ENCODE measurements around the gene C20orf204. TPM values are rescaled to one million over a fixed set of nuclear protein-coding genes. Genes with fewer than 3 reads are reported as not detected.

The C20orf204 gene
- total and polyA plus RNA-seq, 2 of the 8 experiments (the other 6 are each of a cell fraction or from before 2014, with no cell fraction given), result 0.39 to 0.52 TPM

DNA sequence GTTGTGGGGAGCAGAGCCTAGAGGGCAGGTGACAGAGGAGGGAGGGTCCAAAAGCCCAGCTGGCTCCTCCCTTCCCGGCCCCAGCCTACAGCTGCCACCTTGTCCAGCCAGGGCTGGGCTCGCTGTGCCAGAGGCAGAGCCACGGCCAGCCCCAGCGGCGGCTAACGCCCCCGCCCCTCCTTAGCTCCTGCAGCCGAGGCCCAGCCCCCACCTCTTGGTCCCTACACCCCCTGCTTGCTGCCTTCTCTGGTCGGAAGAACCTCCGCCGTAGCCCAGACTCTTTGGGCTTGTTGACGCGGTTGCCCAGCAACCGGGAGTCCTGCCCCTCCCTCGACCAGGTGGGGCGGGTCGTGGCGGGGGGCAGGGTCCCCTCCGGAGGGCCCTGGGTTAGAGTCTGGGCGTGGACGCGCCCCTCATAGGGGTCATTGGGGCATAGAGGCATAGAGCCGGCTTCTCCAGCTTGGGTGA lies 48.7 kb downstream of the C20orf204 start:
- Histone ChIP-seq H2BK12ac (ENCODE audit: low read depth, low read length) (no peak overlapping the region), H3K27ac (ENCODE audit: low read depth, low read length) (no peak overlapping the region), H2AK5ac (ENCODE audit: low read depth, low read length) (no peak overlapping the region), H4K5ac (ENCODE audit: insufficient read length, low read depth, low read length) (no peak overlapping the region), H3K23me2 (ENCODE audit: low read depth, low read length) (peaks cover 17% of the 10 kb centered on the region; the same call in 1 of the 2 replicates), H4K91ac (replicated peaks; ENCODE audit: insufficient read length, low read length) (no peak overlapping the region), H3K4me2 (ENCODE audit: insufficient read depth in 1 of 2, low read depth in 2 of 2, low read length in 2 of 2) (peak overlapping the region; percentile 88 to 98), H2BK15ac (ENCODE audit: low read length) (no peak overlapping the region), H2AFZ (ENCODE audit: low read length) (0 out of 2 replicates have a peak overlapping the region, but pooled peaks have one; percentile 14), H3K79me2 (ENCODE audit: control insufficient read depth in 1 of 2, insufficient read depth in 2 of 2, low read length in 2 of 2) (no peaks in the 10 kb centered on the region), H4K8ac (ENCODE audit: extremely low read depth, insufficient read depth, low read length) (peak overlapping the region; percentile 31; the same call in 1 of the 2 replicates), H4K20me1 (replicated peaks in 1 of 2; ENCODE audit: control insufficient read depth in 1 of 2, insufficient read depth in 2 of 2, low read length in 2 of 2) (peaks cover 1 to 2% of the 10 kb centered on the region in 2 experiments), H3K14ac (ENCODE audit: insufficient read length) (no peak overlapping the region), H3K23ac (ENCODE audit: insufficient read length) (no peak overlapping the region), H3K4me3 (ENCODE audit: extremely low read depth in 1 of 4, insufficient read depth in 2 of 4, low read depth in 3 of 4, low read length in 4 of 4) (peak overlapping the region; percentile 42 to 73 (median 52)), H3K18ac (ENCODE audit: extremely low read depth, low read length) (no peak overlapping the region), H3K9me3 (ENCODE audit: insufficient read depth in 2 of 2, low read depth in 1 of 2, low read length in 1 of 2) (no peaks in the 10 kb centered on the region), H2BK20ac (ENCODE audit: low read length) (no peak overlapping the region), H3K4ac (replicated peaks; ENCODE audit: insufficient read length, low read depth, low read length) (no peak overlapping the region), H2BK120ac (replicated peaks; ENCODE audit: low read depth, low read length) (no peak overlapping the region), H2BK5ac (ENCODE audit: low read depth, low read length) (no peak overlapping the region), H3K56ac (replicated peaks; ENCODE audit: insufficient read length, low read depth, low read length) (no peak overlapping the region), H3K4me1 (replicated peaks in 1 of 4; ENCODE audit: control insufficient read depth in 3 of 4, insufficient read depth in 4 of 4, low read length in 3 of 4) (peaks cover 0 to 24% (median 13%) of the 10 kb centered on the region in 4 experiments; a peak in 6 of 7 replicates), H3K79me1 (ENCODE audit: low read depth, low read length) (no peaks in the 10 kb centered on the region), H3K9ac (replicated peaks in 1 of 4; ENCODE audit: extremely low read depth in 1 of 4, low read depth in 3 of 4, low read length in 3 of 4) (no peak overlapping the region), H3K36me3 (ENCODE audit: control insufficient read depth in 2 of 4, insufficient read depth in 4 of 4, low read length in 3 of 4) (no peaks in the 10 kb centered on the region), H3K27me3 (replicated peaks in 1 of 4; ENCODE audit: control insufficient read depth in 3 of 4, extremely low read depth in 1 of 4, insufficient read depth in 3 of 4, low read length in 3 of 4) (peaks cover 6 to 57% (median 42%) of the 10 kb centered on the region in 4 experiments)
- 11% methylated on average over 23 of the region's 23 CpGs; no CpG with 5 or more reads in 1 of the 2 experiments for WGBS, 2 experiments (ENCODE audit: extremely low coverage in 1 of 2, insufficient coverage in 1 of 2, insufficient read length in 1 of 2, insufficient replicate concordance in 2 of 2, low coverage in 1 of 2, low lambda C conversion rate in 2 of 2, missing lambda C conversion rate in 1 of 2)
- no peak for TF ChIP-seq GABPA (IDR thresholded peaks at IDR 0.05; ENCODE audit: borderline replicate concordance, insufficient read depth, low read length)
- 0 out of 4 replicates have a peak, but pooled peaks of 1 of the 2 experiments have one; percentile 47 for TF ChIP-seq SIN3A (conservative IDR thresholded peaks at IDR 0.05 in 1 of 2, IDR thresholded peaks at IDR 0.05 in 1 of 2; ENCODE audit: low read depth in 1 of 2, low read length in 2 of 2)
- 0 out of 2 replicates have a peak, but pooled peaks have one; percentile 19 for TF ChIP-seq TAF1 (IDR thresholded peaks at IDR 0.05; ENCODE audit: low read depth, low read length)
- DNase-seq (ENCODE audit: low read depth in 1 of 2, low spot score in 2 of 2) (peak in 1 of 2 experiments; percentile 75), FAIRE-seq (no peak)
- ChIA-PET POLR2A (ENCODE audit: partially characterized antibody) (interaction anchor here (0.7 to 1.4 kb wide), 5 partner anchors 15 to 98 kb away, joined by 3 to 5 read pairs (median 3); partner anchors contain the start of gene TCEA2), CTCF (ENCODE audit: partially characterized antibody) (interaction anchor here (0.8 to 13.0 kb wide), 14 partner anchors 8 to 138 kb away, joined by 3 to 144 read pairs (median 6); partner anchors contain the start of genes PRPF6, SOX18 and TCEA2)
